Stimulated activated CD8-positive, alpha-beta memory T cell treated with anti-CD3 and anti-CD28 coated beads, Interleukin-4, amount 100 ng/mL, for 48 hours (primary cell): ENCODE results near the gene UBA52.
"Not testable (repeated sequence)": the region's sequence is repeated elsewhere in the genome, so short reads cannot be mapped to it uniquely, and the experiment has no call there.

ENCODE experiments used
- DNase-seq: peaks from one replicate; pipeline ENCODE4 v3.0.0-alpha.2; 2020

The UBA52 gene

DNA sequence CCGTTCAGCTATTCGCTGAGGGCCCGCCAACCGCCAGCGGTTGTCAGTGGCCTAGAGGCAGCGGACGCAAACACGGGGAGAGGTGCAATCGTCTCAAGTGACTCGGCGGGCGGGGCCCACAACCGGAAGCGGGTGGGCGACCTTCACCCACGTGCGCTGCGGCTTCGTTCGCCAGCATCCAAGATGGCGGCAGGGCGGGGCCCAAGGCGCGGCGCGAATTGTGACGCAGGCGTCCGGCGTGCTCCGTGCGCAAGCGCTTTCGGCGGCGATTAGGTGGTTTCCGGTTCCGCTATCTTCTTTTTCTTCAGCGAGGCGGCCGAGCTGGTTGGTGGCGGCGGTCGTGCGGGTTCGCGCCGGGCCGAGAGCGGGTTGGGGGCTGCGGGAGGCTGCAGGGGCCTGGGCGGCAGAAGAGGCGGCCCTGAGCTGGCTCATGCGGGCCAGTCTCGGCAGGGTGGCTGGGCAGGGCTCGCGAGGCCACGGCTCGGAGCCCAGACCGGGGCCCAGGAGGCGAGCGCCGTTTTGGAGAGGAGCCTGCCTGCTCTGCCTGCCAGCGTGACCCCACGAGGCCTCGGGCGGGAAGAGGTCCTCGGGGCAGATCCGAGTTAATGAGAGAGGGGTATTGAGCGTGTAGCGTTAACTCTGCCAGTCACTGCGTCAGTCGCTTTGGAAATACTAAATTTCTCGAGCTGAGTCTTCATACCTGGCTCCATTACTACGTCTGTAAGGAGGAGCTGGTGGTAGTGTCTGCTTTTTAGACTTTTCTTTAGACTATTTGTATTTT, at the start of gene UBA52:
Gene UBA52, plus strand, starts transcription at position 294 of the 781 bp plus-strand sequence. CDS start 1,444 bp downstream, outside the sequence.
- peak; percentile 100 for DNase-seq

DNA sequence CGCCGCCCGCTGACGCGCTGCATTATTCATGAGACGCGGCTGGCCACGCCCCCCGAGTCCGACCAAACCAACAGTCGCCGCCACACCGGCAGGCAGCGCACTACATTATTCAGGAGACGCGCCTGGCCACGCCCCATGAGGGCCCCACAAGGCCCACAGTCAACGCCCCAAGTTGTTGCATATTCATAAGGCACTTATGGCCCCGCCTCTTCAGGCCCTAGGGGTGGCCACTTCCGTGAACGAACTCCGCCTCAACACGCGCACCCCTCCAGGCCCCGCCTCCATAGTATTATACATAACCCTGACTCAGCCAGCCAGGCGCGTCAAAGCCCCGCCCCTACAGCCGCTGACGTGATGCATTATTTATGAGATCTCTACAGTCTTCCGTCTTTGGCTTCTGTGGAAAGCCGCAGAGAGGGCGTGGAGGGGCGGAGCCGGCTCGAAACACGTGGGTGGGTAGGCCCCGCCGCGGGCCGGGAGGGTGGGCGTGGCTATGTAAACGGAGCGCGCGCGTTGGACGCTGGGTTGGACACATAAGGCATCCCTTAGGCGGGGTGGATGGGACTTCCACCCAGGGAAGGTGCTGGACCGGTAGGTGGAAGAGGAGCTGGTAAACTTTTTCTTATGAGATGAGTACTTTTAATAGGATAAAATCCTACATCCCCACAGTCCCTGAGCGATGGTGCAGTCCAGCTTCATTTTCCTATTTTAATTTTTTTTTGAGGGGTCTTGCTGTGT, 49.4 kb upstream of the UBA52 start:
- DNase-seq: peak; percentile 100

DNA sequence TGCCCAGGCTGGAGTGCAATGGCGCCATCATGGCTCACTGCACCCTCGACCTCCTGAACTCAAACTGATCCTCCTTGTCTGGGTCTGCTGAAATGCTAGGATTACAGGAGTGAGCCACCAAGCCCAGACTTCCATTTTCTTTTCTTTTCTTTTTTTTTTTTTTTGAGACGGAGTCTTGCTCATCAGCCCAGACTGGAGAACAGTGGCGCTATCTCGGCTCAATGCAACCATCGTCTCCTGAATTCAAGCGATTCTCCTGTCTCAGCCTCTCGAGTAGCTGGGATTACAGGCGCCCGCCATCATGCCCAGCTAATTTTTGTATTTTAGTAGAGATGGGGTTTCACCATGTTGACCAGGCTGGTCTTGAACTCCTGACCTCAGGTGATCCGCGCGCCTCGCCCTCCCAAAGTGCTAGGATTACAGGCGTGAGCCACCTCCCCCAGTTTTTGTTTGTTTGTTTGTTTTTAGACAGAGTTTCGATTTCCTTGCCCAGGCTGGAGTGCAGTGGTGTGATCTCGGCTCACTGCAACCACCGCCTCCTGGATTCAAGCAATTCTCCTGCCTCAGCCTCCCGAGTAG, 48.7 kb upstream of the UBA52 start:
- DNase-seq: not testable (repeated sequence)

DNA sequence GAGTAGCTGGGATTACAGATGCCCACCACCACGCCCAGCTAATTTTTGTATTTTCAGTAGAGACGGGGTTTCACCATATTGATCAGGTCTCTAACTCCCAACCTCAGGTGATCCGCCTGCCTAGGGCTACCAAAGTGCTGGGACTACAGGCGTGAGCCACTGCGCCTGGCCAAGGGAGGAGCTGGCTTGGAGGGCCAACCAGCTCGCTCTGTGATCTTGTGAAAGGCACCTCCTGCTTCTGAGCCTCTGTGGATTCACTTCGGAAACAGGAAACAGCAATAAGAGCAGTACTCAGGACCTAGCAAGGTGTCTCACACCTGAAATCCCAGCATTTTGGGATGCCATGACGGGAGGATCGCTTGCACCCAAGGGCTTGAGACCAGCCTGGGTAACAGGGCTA, 47.8 kb upstream of the UBA52 start:
- DNase-seq: no peak

DNA sequence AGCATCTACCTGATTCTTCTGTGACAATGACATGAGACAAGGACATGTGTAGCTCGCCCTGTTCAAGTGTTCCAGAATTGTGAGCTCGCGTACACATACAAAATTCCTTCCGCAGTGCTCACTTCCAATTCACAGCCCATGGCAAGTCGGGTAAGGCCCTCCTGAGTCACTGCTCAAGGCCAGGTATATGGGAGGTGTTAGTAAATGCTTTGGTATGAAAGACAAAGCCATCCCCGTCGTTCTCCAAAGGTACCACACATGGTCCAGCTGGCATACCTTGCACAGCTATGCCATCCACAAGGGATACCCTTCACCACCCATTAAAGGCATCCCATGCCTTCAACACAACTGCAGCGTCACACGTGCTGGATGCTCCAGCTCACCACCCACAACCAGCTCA, 45.3 kb upstream of the UBA52 start:
- no peak for DNase-seq

DNA sequence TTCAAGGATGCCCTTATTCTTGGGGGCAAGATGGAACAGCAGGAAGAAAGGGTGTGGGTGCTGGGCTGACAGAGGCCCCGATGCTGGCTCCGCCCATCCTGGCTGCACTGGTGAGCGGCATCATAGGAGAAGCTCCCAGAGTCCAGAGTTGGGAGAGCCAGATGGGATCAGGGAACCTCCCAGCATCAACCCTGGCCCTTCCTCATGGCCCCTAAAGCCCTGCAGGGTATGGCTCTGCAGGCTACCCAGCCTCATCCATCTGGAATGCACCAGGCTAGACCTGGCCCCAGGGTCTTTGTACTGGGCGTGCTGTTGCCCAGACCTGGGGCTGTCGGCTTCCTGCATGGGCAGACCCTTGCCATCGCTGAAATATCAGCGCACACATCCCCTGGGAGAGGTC, 41.9 kb upstream of the UBA52 start:
- no peak for DNase-seq

DNA sequence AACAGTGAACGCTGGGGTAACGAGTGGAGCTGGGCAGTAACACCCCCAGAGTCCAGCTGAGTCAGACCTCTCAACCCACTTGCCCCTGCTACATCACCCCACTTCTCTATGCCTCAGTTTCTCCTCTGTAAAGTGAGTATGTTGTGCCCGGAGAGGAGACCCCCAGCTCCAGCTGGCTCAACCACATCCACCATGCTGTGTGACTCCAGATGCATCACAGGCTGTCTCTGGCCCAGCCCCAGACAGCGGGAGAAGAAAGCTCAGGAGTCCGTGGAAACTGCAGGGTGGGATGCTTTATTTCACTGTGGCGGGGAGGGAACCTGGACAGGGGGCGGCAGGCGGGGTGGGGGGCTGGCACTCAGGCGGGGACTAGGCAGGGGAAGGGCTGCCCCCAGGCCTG, 40.2 kb upstream of the UBA52 start:
- DNase-seq: no peak

DNA sequence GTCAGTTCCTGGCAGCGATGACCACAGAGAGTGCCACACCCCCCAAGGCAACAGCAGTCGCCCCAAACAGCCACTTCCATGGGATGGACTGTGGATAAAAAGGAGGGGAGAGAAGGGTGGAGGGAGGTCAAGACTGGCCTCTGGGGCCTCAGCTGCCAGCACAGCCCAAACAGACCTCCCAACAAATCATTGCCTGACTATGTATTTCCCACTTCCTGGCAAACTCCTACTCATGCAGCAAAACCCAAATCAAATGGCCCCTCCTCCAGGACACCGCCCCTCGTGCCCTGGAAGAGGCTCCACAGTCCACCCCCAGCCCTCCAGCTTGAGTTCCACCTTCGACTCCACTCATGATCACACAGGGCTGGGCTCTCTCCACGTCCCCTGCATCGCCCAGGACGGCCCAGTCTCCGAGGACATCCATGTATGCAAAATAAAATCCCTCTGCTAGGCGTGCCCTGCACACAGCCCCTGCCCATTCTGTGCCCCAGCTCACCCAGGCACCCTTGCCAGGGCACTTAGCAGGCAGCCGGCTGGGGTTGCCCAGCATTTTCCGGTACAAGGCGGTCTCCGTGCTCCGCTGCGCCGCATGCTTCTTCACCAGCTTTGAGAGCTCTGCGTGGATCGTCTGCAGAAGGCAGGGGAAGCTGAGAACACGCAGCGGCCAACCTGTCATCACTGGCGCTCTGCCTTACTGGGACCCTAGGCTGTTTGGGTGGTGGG, 39.3 kb upstream of the UBA52 start:
- DNase-seq: no peak

DNA sequence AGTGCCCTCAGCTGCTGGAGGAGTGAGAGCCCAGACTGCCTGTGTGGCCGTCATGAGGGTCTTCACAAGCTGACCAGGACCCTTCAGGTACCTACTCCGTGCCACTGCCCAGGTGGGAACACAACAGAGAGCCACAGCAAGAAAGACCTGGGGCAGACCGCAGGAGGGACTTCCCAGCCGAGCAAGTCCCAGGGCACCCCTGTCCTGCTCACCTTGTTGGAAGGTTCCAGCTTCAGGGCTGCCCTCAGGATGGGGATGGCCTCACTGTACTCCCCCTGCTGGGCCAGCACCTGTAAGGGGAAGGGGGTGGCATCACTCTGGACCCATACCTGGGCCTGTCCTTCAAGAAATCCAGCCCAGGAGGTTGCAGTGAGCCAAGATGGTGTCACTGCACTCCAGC, 38.6 kb upstream of the UBA52 start:
- DNase-seq: no peak

DNA sequence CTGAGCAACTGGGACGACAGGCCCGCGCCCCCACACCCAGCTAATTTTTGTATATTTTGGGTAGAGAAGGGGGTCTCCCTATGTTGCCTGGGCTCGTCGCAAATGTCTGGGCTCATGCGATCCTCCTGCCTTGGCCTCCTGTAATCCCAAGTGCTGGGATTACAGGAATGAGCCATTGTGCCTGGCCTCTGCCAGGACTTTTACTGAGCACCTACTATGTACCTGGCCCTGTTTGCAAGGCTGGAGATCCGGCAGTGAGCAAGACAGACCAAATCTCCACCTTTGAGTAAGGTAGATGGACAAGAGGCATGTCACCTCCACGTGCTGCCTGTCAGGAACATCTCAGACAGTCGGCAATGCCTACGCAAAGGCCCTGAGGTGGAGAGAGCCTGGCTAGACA, 35.2 kb upstream of the UBA52 start:
- no peak for DNase-seq

DNA sequence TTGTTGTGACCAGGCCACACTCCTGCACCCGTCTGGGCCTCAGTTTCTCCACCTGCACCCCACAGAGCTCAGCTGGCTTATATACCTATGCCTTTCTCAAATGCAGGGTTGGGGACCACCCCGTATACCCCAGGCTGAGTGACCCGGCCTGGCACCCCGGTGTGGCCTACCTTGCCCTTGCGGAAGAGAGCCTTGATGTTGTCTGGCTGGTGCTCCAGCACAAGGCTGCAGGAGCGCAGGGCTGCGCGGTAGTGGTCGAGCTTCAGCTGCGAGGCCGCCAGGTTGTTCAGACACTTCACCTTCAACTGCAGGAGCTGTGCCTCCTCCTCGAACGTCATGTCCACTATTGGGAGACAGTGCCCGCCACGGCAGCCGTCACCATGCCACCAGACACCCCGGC, 34.2 kb upstream of the UBA52 start:
- DNase-seq: no peak

DNA sequence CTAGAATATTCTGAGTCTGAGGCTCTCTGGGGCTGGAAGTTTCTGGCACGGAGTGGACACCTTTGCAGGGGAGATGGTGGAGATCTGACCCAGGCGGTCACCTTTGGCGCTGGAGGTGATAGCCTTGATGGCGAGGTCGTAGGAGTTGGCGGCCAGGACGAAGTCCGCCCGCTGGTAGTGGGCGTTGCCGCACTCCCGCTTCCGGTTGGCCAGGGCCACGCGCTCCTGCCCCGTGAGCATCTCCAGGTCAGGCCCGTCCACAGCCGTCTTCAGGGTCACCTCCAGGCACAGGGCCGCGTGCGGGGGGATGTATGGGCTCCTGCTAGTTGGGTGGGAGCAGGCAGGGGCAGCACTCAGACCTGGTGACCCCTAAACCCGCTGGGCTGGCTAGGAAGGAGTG, 33.5 kb upstream of the UBA52 start:
- DNase-seq: no peak

DNA sequence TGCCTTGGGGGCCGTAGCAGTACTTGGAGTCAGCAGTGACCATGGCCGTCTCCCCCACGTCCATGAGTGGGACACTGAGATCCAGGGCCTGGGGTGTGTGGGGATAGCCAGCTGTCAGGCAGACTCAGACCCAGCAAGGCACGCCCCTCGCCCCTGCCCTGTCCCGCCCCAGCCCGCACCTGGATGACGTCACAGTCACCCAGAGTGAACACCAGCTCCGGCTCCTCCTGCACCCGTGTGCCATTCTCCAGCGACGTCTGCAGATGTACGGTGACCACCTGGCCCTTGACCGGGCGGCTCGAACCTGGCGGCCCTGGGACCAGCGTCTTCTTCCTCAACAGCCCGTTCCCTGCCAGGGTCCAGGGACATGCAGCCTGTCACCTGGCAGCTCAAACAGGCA, 32.3 kb upstream of the UBA52 start:
- no peak for DNase-seq

DNA sequence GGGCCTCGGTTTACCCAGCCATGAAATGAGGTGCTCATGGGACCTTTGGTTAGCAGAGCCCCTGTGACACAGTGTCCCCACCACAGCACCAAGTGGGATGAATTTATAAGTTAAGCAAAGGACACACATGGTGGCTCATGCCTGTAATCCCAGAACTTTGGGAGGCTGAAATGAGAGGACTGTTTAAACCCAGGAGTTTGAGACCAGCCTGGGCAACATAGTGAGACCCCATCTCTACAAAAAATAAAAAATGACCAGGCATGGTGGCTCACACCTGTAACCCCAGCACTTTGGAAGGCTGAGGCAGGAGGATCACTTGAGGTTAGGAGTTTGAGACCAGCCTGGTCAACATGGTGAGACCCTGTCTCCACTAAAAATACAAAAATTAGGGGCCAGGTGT, 31.5 kb upstream of the UBA52 start:
- not testable (repeated sequence) for DNase-seq

DNA sequence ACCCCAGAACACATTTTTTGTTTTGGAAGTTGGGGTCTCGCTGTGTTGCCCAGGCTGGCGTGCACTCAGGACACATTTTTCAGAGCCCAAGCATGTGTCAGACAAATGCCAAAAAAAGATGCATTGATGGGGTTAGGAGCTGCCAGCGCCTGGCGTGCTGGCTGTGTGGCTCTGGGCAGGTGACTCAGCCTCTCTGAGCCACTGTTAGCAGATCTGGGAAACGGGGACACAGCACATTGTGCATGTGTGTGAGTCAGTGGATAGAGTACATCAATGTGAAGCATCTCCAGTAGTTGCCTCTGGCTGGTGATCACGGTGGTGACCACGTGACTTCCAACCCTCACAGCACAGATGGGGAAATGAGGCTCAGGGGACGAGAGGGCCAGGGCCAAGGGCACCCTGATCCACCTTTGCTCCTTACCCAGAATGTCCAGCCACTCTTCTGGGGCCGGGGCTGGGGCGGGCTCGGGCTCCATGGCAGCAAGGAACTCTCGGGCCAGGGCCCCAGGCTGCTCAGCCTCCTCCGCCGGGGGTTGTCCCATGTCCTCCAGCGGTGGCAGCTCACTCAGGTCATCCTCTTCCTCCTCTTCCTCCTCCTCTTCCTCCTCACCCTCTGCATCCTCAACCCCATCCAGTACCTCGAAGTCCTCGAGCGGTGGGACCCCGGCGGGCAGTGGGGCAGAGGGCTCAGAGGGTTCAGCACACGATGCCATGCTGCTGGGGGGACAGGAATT, 30.2 kb upstream of the UBA52 start:
- DNase-seq: peak; percentile 52

DNA sequence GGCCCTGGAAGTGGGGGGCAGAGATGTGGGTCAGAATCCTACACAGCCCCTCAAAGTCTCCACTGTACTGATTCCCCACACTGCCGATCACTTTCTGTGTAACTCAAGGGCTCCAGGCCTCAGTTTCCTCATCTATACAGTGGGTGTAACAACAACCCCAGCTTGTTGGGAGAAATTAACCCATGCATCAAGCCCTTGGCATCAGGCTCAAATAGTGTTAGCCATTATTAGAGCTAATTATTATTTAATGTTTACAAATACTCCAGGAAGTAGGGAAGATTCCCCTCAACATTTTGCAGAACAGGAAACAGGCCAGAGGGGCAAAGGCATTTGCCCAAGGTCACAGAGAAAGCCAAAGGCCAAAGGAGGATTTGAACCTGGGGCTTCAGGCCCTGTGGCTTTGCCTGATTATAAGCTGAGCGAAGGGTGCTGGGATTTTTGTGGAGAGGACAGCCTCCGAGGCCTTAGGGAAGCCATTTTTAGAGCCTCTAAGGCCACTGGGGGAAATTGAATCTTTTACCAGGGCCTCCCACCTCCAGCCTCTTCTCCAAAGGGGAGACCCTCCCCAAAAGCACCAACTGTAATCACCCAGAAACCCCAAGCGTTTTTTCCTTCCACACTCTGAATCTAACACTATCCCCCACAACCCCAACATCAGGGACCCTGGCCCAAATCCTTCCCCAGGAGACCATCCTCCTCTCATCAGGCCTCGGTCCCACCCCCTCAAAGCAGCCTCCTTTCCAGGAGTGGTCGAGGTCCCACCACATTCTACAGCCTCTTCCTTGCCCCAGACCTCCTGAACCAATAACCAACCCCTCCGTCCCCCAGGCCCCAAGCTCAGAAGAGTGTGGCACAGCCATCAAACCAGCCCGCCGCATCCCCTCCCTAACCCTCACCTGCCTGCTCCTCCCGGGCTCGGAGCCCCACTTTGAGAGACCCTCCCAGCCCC, 29.4 kb upstream of the UBA52 start:
- no peak for DNase-seq

DNA sequence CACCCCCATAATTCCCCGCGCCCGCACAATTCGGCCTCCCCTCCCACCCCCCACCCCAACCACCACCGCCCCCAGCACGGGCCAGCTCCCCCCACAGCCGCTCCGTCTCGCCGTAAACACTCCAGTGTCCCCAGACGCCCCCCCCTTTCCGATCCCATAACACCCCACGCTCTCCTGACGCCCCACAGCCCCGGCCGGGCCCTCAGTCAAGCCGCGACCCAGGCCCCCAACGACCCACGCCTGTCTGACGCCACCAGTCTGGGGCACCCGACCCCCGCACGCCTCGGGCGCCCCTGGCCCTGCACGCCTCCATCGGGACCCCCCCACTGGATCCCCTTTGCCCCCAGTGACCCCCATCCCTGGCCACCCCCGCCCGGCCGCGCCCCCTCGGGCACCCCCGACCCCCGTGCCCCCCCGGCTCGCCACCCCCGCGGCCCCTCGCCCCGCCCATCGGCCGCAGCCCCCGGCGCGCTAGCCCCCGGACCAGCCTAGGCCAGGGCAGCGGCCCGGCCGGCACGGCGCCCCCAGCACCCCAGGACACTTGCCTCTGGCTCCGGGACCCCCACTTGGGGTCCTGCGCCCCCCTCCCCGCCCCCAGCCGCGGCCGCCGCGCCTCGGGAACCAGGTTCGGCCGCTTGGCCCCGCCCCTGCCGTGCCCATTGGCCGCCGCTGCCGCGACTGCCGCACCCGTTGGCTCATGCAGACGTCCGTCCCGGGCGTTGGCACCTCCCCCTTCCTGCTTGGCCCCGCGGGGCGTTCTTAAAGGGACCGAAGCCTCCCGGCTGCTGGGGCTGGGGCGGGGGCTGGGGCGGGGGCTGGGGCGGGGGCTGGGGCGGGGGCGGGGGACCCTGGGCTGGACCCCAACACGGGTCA, 28.5 kb upstream of the UBA52 start, which contains the start of gene FKBP8:
Gene FKBP8, minus strand, starts transcription at position 633 of the 873 bp plus-strand sequence. CDS start 1,603 bp downstream, outside the sequence.
- peak; percentile 97 for DNase-seq

DNA sequence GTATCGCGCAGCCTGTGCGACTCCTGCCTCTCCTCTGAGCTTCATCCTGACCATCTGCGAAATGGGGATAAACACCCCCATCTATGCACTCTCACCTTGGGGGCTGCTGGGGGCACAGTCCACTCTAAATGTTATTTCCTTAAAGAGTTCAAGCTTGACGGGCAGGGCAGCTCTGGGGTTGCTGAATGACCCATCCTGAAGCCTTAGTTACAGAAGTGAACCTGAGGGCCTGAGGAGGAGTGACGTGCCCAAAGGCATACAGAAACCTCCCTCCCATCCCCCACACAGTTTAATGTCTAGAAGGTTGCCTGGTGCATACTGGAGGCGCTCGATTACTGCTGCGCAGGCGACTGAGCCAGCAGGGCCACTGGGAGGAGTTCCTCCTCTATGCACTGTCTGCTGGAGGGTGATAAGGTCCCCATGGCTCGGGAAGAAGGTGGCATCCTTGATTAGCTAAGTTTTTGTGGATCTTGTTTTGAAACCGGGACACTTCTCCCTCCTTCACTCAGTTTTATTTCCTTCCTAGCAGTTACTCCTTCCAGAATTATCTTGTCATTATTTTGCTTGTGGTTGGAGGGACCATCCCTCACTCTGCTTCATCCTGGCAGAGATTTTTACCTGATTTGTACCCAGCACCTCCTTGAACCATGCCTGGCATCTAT, 27.7 kb upstream of the UBA52 start:
- DNase-seq: peak; percentile 82

DNA sequence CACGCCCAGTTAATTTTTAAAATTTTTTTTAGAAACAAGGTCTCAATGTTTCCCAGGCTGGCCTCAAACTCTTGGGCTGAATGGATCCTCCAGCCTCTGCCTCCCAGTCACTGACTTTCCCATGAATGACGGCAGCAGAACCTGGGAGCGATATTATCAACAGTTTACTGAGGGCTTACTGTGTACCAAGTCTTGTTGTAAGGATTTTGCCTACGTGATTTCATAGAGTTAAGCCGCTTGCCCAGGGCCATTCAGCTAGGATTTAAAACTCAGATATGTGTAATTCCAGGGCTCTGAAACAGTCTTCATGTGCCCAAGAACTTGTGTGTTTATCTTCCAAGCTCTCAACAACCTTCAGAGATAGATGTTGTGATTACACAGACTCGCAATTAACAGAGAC, 20.0 kb upstream of the UBA52 start:
- DNase-seq: no peak
